Endothelial cell of umbilical vein (primary cell): ENCODE results near the gene KRTAP4-6. TPM values are rescaled to one million over a fixed set of nuclear protein-coding genes. Genes with fewer than 3 reads are reported as not detected.

Experiments
- BruUV-seq: library from RNA; stranded (reverse); fragments of 400-500 nt; replicated peaks from 2 replicates; lab custom pipeline; 2021; lab: Mats Ljungman, UMichigan
- CTCF ChIA-PET: fragments of 300-600, 350-600 bp; sonication (Branson Sonifier 250); formaldehyde crosslinking; loops from one replicate; lab custom pipeline; 2021; ENCODE audit warnings: antibody characterized with exemption, inconsistent platforms; lab: Charles Lee
- POLR2A ChIA-PET: fragments of 300-600, 350-600 bp; sonication (Branson Sonifier 250); formaldehyde crosslinking; loops from one replicate; lab custom pipeline; 2021; ENCODE audit warnings: antibody characterized with exemption, inconsistent platforms; lab: Charles Lee
- DNase-seq: peaks from one replicate; pipeline ENCODE4 v3.0.0-alpha.2; 2011; ENCODE audit warnings: low read depth, low spot score
- FAIRE-seq: peaks from 2 replicates; lab custom pipeline; 2011; peaks lifted over from hg19 to GRCh38; lab: Jason Lieb, UNC
- H2AFZ ChIP-seq: 2 replicates; pipeline ENCODE4 v1.6.0; 2012; ENCODE audit warnings: low read depth, low read length, control low read depth, inconsistent platforms
- H3K27ac ChIP-seq: 2 replicates; pipeline ENCODE4 v1.5.1; 2011; ENCODE audit warnings: low read depth, mild to moderate bottlenecking, control low read depth, low read length, moderate library complexity; ENCODE audit not compliant: insufficient read depth
- H3K27me3 ChIP-seq, 2 experiments: 2 replicates each; pipeline versions ENCODE4 v1.6.0 to v1.6.1; 2011; ENCODE audit warnings: low read length in 2 of 2, mixed read lengths in 1 of 2; ENCODE audit not compliant: control insufficient read depth in 2 of 2, insufficient read depth in 2 of 2
- H3K36me3 ChIP-seq, 2 experiments: 2 replicates in 1 of 2; 3 replicates in 1 of 2; pipeline ENCODE4 v1.5.1; 2011; ENCODE audit warnings: low read length in 2 of 2, mild to moderate bottlenecking in 1 of 2, moderate library complexity in 1 of 2; ENCODE audit not compliant: control insufficient read depth in 2 of 2, insufficient read depth in 2 of 2; ENCODE audit errors: extremely low read depth in 1 of 2
- H3K4me1 ChIP-seq: 3 replicates; pipeline ENCODE4 v1.5.1; 2011; ENCODE audit warnings: mild to moderate bottlenecking, low read length; ENCODE audit not compliant: control insufficient read depth, insufficient read depth; ENCODE audit errors: extremely low read depth
- H3K4me2 ChIP-seq: 2 replicates; pipeline ENCODE4 v1.6.1; 2011; ENCODE audit warnings: low read length, control low read depth, mixed read lengths; ENCODE audit not compliant: insufficient read depth
- H3K4me3 ChIP-seq, 3 experiments: fragments of 200-600 bp in 1 of 3; sonication (generic), shearing (Covaris generic) in 1 of 3; replicated peaks in 1 of 3; 2 replicates each; pipeline ENCODE4 v1.5.1; 2011 to 2016; ENCODE audit warnings: control low read depth in 3 of 3, low read length in 3 of 3, mild to moderate bottlenecking in 2 of 3, inconsistent platforms in 1 of 3, low read depth in 1 of 3, moderate library complexity in 1 of 3; ENCODE audit not compliant: insufficient read depth in 1 of 3
- H3K79me2 ChIP-seq: 2 replicates; pipeline ENCODE4 v1.6.0; 2012; ENCODE audit warnings: low read length, inconsistent platforms; ENCODE audit not compliant: control insufficient read depth, insufficient read depth
- H3K9ac ChIP-seq: replicated peaks from 2 replicates; pipeline ENCODE3; 2011; ENCODE audit warnings: low read length, control low read depth; ENCODE audit not compliant: insufficient read depth; ENCODE audit errors: extremely low read depth
- H3K9me1 ChIP-seq: replicated peaks from 3 replicates; pipeline ENCODE4 v1.6.0; 2011; ENCODE audit warnings: mild to moderate bottlenecking, low read length; ENCODE audit not compliant: control insufficient read depth, insufficient read depth; ENCODE audit errors: extremely low read depth
- H3K9me3 ChIP-seq: replicated peaks from 2 replicates; pipeline ENCODE4 v1.5.1; 2012; ENCODE audit warnings: low read length, inconsistent platforms; ENCODE audit not compliant: control insufficient read depth, insufficient read depth
- H4K20me1 ChIP-seq: replicated peaks from 2 replicates; pipeline ENCODE3; 2011; ENCODE audit warnings: mild to moderate bottlenecking, low read length; ENCODE audit not compliant: control insufficient read depth, insufficient read depth; ENCODE audit errors: extremely low read depth
- EZH2 ChIP-seq: IDR thresholded peaks from 2 replicates; pipeline ENCODE4 v1.6.1; 2012; ENCODE audit warnings: borderline replicate concordance, low read depth, mild to moderate bottlenecking, moderate library complexity, low read length, inconsistent platforms; ENCODE audit not compliant: severe bottlenecking
- FOS ChIP-seq: IDR thresholded peaks from 2 replicates; pipeline ENCODE4 v1.6.1; 2011; ENCODE audit warnings: mild to moderate bottlenecking, low read length, moderate library complexity, borderline replicate concordance; ENCODE audit not compliant: insufficient read depth
- GATA2 ChIP-seq: IDR thresholded peaks from 2 replicates; pipeline ENCODE4 v1.7.0; 2011; ENCODE audit warnings: low read depth, mild to moderate bottlenecking, moderate library complexity, mixed read lengths, low read length; ENCODE audit not compliant: insufficient read length, insufficient read depth
- JUN ChIP-seq: IDR thresholded peaks from 2 replicates; pipeline ENCODE4 v1.6.1; 2011; ENCODE audit warnings: borderline replicate concordance, low read depth; ENCODE audit not compliant: insufficient read length, insufficient read depth
- MAX ChIP-seq: IDR thresholded peaks from 2 replicates; pipeline ENCODE4 v1.6.1; 2011; ENCODE audit not compliant: insufficient read depth, insufficient read length
- MYC ChIP-seq: IDR thresholded peaks from one replicate; pipeline ENCODE4 v1.6.1; 2011; ENCODE audit warnings: mild to moderate bottlenecking, low read depth, low read length
- POLR2A ChIP-seq: IDR thresholded peaks from 2 replicates; pipeline ENCODE4 v1.6.1; 2012; ENCODE audit warnings: low read depth, mild to moderate bottlenecking, control low read depth, low read length
- POLR2AphosphoS5 ChIP-seq: IDR thresholded peaks from 2 replicates; pipeline ENCODE4 v1.6.1; 2012; ENCODE audit warnings: low read depth, mild to moderate bottlenecking, control low read depth, low read length, moderate library complexity; ENCODE audit not compliant: insufficient read depth
- dilution Hi-C: fragments of 300-500 bp; cut with MboI; formaldehyde crosslinking; loops from one replicate; pipeline ENCODE4 v1.15.0; 2019; ENCODE audit warnings: low sequenced_read_pairs; ENCODE audit not compliant: extremely low pct_ligation_motif_present
- intact Hi-C: fragments of 100-400 bp; cut with micrococcal nuclease; formaldehyde crosslinking; loops from one replicate; pipeline ENCODE4 v1.10.0; 2022
- polyA plus RNA-seq, 4 experiments: library from polyadenylated mRNA; depleted of rRNA in 3 of 4; stranded (reverse) in 3 of 4; unstranded in 1 of 4; fragments of >200 nt; gene quantifications; 2 replicates each; pipeline versions ENCODE4 v1.2.1 to v1.2.3, GENCODE V29; 2011 to 2012; ENCODE audit warnings: missing spikeins in 1 of 4
- total RNA-seq: library from RNA; stranded (reverse); gene quantifications from 2 replicates; pipeline ENCODE4 v1.2.3, GENCODE V29; 2021
- TF ChIP-seq, protein P1 (sequence below), 2 donors: IDR thresholded peaks; 1 replicate in 1 of 2; 2 replicates in 1 of 2; pipeline ENCODE4 v1.5.1; 2011; ENCODE audit warnings: low read length in 2 of 2, mild to moderate bottlenecking in 2 of 2, moderate library complexity in 2 of 2, control low read depth in 1 of 2, inconsistent platforms in 1 of 2, low read depth in 1 of 2; ENCODE audit not compliant: insufficient read depth in 1 of 2; ENCODE audit errors: extremely low read depth in 1 of 2

The KRTAP4-6 gene
- total and polyA plus RNA-seq, 2 donors (not counting 3 experiments of a cell fraction or from before 2014, with no cell fraction given): not detected

GRCh38 chr17:41186872-41187271 is 46.5 kb upstream of the KRTAP4-6 start:
- Histone ChIP-seq H3K9me3 (no peaks in the 10 kb centered on the region), H2AFZ (no peak overlapping the region), H3K4me1 (no peaks in the 10 kb centered on the region), H3K36me3 (no peaks in the 10 kb centered on the region), H4K20me1 (no peaks in the 10 kb centered on the region), H3K9me1 (no peaks in the 10 kb centered on the region), H3K9ac (no peak overlapping the region), H3K27ac (no peak overlapping the region), H3K4me3 (no peak overlapping the region), H3K4me2 (no peak overlapping the region), H3K79me2 (no peaks in the 10 kb centered on the region), H3K27me3 (no peaks in the 10 kb centered on the region)
- ChIA-PET CTCF (no interaction called here), POLR2A (no interaction called here)
- FAIRE-seq (no peak), DNase-seq (no peak)
- dilution Hi-C loops: no loop called here
- BruUV-seq: no TSS peak
- TF ChIP-seq FOS (no peak), POLR2A (no peak), MYC (no peak), MAX (no peak), POLR2AphosphoS5 (no peak), JUN (no peak), EZH2 (no peak), GATA2 (no peak)
- TF ChIP-seq, protein P1, sequence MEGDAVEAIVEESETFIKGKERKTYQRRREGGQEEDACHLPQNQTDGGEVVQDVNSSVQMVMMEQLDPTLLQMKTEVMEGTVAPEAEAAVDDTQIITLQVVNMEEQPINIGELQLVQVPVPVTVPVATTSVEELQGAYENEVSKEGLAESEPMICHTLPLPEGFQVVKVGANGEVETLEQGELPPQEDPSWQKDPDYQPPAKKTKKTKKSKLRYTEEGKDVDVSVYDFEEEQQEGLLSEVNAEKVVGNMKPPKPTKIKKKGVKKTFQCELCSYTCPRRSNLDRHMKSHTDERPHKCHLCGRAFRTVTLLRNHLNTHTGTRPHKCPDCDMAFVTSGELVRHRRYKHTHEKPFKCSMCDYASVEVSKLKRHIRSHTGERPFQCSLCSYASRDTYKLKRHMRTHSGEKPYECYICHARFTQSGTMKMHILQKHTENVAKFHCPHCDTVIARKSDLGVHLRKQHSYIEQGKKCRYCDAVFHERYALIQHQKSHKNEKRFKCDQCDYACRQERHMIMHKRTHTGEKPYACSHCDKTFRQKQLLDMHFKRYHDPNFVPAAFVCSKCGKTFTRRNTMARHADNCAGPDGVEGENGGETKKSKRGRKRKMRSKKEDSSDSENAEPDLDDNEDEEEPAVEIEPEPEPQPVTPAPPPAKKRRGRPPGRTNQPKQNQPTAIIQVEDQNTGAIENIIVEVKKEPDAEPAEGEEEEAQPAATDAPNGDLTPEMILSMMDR (IDR thresholded peaks at IDR 0.05; ENCODE audit: extremely low read depth in 1 of 2, insufficient read depth in 1 of 2, low read depth in 1 of 2, low read length in 2 of 2): no peak
- intact Hi-C loops: no loop called here
